Cardiac fibroblast (primary cell): Measurements from ENCODE around the gene IREB2.

ENCODE experiments used
- DNase-seq, 2 donors: peaks; one replicate each; pipeline versions ENCODE4 v3.0.0 to v3.0.0-alpha.2; 2010; ENCODE audit warnings: low read depth in 2 of 2
- H3K4me3 ChIP-seq, 2 donors: replicated peaks in 1 of 2; 1 replicate in 1 of 2; 2 replicates in 1 of 2; pipeline ENCODE4 v1.5.1; 2011; ENCODE audit warnings: low read depth in 2 of 2, low read length in 2 of 2, mild to moderate bottlenecking in 2 of 2, moderate library complexity in 1 of 2
- CTCF ChIP-seq: IDR thresholded peaks from one replicate; pipeline ENCODE4 v1.5.1; 2011; ENCODE audit warnings: low read depth, mild to moderate bottlenecking, low read length, inconsistent platforms

The IREB2 gene

GRCh38 chr15:78414621-78415250 lies 23.3 kb upstream of the IREB2 start:
- no peak overlapping the region for H3K4me3 ChIP-seq
- no peak for DNase-seq
- no peak for TF ChIP-seq CTCF

- no peak overlapping the region for H3K4me3 ChIP-seq
These were observed 22.7 kb upstream of the IREB2 start for GRCh38 chr15:78415284-78415683.

GRCh38 chr15:78417754-78418630 lies 20.0 kb upstream of the IREB2 start:
- DNase-seq = peak in 1 of 2 donors; percentile 42
- H3K4me3 ChIP-seq = no peak overlapping the region
- no peak for TF ChIP-seq CTCF

More at GRCh38 chr15:78415284-78415683, 22.7 kb upstream of the IREB2 start:
- peak; percentile 42 to 47 for DNase-seq
- peak; percentile 31 for TF ChIP-seq CTCF

GRCh38 chr15:78418686-78419085 lies 19.3 kb upstream of the IREB2 start:
- no peak overlapping the region for H3K4me3 ChIP-seq
- DNase-seq = no peak
- no peak for TF ChIP-seq CTCF

- H3K4me3 ChIP-seq = no peak overlapping the region
- TF ChIP-seq CTCF = no peak
- no peak for DNase-seq
These were observed 18.6 kb upstream of the IREB2 start for GRCh38 chr15:78419367-78419766.

GRCh38 chr15:78420220-78420619 lies 17.8 kb upstream of the IREB2 start:
- DNase-seq = no peak
- H3K4me3 ChIP-seq = no peak overlapping the region
- TF ChIP-seq CTCF = no peak
